ENCODE measurements around the gene UBASH3A.

DNA sequence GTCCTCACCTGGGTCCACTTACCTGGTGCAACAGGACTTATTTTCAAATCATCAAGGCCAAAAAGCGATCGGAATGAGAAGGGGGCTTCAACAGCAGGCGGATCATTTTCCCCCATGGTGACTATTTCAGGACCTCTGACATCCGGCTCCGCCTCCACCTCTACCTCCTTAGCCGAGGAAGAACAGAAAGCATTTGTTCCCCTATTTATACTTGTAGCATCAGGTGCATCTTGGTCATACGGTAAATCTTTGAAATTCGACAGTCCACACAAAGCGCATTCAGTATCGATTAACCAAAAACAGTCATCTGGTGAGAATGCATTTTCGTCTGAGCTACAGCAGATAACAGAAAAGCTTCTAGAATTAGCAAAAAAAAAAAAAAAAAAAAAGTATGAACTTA lies 8.4 kb upstream of the UBASH3A start:
- TF ChIP-seq, protein P1, sequence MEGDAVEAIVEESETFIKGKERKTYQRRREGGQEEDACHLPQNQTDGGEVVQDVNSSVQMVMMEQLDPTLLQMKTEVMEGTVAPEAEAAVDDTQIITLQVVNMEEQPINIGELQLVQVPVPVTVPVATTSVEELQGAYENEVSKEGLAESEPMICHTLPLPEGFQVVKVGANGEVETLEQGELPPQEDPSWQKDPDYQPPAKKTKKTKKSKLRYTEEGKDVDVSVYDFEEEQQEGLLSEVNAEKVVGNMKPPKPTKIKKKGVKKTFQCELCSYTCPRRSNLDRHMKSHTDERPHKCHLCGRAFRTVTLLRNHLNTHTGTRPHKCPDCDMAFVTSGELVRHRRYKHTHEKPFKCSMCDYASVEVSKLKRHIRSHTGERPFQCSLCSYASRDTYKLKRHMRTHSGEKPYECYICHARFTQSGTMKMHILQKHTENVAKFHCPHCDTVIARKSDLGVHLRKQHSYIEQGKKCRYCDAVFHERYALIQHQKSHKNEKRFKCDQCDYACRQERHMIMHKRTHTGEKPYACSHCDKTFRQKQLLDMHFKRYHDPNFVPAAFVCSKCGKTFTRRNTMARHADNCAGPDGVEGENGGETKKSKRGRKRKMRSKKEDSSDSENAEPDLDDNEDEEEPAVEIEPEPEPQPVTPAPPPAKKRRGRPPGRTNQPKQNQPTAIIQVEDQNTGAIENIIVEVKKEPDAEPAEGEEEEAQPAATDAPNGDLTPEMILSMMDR (IDR thresholded peaks at IDR 0.05): no peak
- no peak for TF ChIP-seq POLR2A (IDR thresholded peaks at IDR 0.05)
